LNCAP (cell line): Measurements from ENCODE around the gene CBX2.

Source experiments
- TF ChIP-seq, protein P1 (sequence below): fragments of 450-650 bp; IDR thresholded peaks from 2 replicates; pipeline ENCODE4 v1.5.1; 2017; ENCODE audit warnings: mild to moderate bottlenecking

Gene CBX2

DNA sequence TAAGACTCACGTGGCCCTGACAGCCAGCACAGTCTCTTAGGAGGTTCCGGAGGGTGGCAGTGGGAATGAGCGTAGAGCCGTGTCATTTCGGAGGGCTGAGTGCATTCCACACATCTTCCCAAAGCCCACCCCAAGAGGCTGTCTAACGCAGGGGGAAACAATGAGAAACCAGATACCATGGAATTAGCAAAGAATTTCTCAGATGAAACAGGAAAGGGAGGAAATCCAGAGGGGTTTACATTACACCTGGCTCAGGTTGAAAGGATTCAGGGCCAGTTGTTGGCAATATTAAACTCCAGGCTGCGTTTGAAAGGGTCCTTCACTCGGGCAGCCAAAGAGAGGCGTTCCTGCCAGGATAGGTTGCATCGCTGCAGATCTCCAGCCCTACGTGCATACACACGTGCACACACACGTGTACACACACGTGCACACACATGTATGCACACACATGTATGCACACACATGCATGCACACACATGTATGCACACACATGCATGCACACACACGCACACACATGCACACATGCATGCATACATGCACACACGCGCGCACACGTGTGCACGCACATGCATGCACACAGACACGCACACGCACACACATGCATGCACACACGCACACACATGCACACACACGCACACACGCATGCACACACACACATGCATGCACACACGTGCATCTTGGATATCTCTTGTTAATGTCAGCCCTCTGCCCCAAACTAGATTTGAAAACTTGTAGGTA, 49.1 kb downstream of the CBX2 start:
- TF ChIP-seq, protein P1, sequence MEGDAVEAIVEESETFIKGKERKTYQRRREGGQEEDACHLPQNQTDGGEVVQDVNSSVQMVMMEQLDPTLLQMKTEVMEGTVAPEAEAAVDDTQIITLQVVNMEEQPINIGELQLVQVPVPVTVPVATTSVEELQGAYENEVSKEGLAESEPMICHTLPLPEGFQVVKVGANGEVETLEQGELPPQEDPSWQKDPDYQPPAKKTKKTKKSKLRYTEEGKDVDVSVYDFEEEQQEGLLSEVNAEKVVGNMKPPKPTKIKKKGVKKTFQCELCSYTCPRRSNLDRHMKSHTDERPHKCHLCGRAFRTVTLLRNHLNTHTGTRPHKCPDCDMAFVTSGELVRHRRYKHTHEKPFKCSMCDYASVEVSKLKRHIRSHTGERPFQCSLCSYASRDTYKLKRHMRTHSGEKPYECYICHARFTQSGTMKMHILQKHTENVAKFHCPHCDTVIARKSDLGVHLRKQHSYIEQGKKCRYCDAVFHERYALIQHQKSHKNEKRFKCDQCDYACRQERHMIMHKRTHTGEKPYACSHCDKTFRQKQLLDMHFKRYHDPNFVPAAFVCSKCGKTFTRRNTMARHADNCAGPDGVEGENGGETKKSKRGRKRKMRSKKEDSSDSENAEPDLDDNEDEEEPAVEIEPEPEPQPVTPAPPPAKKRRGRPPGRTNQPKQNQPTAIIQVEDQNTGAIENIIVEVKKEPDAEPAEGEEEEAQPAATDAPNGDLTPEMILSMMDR = no peak

DNA sequence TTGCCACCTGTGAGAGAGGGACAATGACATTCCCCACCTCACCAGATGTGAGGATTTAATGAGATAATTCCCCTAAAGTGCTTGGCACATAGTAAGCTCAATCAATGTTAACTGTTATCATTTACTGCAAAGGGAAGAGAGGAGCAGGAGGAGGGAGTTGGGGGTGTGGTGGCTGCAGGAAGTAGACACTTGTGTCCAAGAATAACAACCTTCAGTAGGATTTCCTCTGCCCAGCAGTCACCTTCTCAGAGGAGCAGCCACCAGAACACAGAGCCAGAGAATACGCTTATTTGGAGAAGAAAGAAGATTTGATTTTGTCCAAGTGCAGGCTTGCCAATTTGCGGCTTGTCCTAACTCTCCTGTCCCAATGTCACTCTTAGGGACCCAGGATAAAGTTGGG, 51.1 kb downstream of the CBX2 start:
- TF ChIP-seq, protein P1 = no peak

DNA sequence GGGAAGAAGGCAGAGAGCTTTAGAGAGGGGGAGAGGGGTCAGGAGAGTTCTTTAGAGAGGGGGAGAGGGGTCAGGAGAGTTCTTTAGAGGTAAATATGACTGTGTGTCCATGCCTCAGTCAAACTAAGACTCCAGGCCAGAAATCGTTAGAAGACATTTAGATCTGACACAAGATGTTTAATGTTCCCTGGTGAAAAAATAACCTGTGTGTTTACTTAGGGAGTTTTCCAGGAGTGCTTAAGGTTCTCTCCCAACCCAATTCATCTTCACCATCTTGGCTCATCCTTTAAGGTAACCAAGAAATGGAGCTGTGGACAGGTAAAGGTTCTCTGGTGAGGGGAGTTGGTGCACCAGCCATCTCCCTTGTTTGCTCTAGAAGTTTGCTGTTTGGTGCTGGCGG, 51.5 kb downstream of the CBX2 start:
- TF ChIP-seq, protein P1 = no peak

DNA sequence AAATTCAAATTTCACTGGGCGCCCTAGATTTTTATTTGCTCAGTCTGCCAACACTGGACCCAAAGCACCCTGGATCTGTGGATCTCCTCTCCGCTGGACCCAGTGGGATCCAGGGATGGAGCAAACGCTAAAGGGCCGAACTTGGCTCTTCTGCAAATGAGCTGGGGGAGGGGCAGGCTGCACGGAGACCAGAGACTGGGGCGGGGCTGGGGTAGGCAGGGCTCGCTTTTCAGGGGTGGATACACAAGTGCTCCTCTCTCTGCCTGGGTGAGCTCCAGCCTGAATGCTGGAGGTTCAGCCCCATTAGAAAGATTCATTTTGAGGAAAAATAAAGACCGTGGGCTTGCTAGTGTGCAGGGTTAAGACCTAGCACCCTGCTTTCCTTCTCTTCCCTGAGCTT, 52.4 kb downstream of the CBX2 start:
- TF ChIP-seq, protein P1 = no peak

DNA sequence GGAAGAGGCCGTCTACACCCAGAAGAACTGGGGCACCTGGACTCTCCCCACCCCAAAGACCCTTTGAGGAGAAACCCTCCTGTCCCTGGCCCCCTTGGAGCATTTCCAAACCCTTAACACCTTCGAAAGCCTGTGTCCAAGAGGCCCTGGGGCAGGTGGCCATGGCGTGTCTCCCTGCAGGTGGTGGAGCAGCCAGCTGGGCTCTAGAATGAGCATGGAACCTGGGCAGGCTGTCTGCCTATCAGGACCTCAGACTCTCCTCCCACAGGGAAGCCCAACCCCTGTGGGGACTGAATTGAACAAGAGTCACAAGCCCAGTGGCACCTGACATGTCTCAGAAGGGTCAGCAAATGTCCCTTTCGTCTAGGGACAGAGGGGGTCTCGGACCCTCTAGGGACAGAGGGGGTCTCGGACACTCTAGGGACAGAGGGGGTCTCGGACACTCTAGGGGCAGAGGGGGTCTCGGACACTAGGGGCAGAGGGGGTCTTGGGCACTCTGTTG, 52.9 kb downstream of the CBX2 start:
- TF ChIP-seq, protein P1 = no peak

DNA sequence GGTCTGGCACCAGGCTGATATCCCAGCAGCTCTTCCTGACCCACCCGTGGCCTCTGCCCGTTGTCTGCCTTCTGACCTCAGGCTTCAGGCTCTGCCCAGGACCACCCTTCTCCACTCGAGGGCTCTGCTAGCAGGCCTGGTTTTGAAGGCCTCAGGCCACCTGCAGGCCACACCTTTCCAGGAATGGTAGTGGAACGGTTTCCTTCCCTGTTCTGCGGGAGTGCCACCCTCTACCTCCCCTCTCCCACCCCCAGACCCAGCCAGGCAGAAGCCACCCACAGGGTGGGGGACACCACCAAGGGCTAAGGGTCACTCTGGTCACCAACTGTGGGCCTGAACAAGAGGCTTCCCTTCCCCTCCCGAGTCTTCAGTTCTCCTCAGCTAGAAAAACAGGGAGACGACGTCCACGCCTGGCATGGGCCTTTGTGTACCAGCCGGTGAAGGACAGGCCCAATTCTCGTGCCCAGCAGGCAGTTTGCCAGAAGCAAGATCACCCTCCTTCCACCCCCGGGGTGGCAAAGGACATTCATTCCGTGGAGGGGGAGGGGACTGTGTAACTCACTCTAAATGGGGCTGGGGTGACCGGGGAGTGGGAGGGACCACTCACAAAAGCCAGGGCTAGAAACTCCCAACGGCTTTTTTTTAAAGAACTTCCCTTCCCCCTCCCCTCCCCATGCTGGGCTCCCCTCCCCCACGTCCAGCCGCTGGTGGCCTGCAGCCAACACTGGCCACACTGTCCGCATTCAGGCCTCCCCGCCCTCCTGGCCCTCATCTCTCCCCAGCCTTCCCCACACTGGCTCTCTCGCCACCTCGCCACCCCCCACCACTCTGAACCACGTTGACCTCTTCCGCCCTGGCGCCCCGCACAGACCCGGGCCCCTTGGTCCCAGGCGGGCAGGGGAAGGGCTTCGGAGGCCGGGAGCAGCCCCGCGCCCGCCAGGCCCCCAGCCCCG, 53.6 kb downstream of the CBX2 start:
- TF ChIP-seq, protein P1 = no peak

DNA sequence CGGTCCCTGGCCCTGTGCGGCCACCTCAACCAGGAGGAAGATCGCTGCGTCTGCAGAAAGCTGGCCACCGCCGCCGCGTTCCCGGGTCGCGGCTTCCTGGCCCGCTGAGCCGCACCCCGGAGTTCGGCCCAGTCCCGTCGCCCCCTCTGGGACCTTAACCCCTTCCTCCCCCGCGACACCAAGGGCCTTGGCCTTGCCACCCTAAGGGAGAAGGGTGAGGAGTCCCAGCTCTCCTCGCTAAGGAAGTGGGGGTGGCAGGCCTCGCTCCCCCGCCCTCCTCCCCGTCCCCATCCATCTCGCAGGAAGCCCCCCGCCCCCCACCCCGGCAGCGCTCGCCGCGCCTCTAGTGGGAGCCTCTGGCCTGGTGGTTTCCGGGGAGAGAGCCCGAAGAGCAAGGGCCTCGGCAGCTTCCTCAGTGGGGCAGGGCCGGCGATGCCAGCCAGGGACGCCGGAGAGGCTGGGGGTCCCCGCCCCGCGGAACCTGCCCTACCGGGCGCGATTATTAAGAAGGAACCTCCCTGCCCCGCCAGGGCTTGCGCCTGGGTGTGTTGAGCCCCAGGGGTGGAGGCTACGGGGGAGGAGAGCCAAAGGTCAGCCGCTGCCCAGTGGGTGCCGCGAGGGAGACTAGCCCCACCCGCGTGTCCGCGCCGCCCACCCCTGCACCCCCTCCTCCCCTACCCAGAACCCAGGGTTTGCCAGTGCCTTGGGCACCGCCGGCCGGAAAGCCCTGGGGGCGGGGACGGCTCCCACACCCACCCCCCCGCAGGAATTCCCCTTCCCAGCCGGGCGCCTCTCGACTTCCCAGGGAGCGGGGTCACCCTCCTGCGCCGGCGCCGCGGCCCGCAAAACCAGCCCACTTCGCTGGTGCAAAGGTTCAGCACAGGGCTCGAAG, 54.5 kb downstream of the CBX2 start:
- TF ChIP-seq, protein P1 = no peak
